ENCODE results near the gene FERMT2.
"Not testable (repeated sequence)": the region's sequence is repeated elsewhere in the genome, so short reads cannot be mapped to it uniquely, and the experiment has no call there.

Gene FERMT2

DNA sequence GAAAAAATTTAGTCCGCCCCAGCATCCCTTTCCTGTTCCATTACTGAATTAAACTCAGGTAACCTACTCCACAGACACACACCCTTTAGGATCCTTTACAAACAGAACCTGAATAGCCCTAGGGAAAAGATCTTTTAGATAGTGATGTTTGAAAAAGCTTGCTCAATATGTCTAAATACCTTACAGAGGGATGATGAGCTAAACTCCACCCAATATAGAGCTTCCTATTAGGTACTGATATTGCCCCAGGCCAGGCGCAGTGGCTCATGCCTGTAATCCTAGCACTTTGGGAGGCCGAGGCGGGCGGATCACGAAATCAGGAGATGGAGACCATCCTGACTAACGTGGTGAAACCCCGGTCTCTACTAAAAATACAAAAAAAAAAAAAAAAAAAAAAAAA is 50.1 kb downstream of the FERMT2 start:
- no peak for DNase-seq

DNA sequence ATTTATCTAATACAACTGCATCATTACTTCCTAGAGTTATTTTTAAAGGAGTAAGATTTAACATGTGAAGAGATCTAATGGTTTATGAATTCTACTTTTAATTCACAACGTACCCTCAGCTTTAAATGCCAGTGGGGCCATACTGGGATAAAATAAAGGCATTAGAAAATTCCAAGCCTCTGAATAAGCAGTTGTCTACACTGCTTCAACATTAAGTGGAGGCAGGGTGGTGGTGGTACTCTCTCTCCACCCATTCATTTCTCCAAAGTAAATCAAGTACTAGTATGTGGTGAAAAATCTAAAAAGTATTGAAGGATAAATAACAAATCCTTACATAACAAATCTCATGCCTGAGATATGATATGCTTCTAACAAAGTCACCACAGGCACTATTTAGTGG is 52.4 kb downstream of the FERMT2 start:
- no peak for DNase-seq

DNA sequence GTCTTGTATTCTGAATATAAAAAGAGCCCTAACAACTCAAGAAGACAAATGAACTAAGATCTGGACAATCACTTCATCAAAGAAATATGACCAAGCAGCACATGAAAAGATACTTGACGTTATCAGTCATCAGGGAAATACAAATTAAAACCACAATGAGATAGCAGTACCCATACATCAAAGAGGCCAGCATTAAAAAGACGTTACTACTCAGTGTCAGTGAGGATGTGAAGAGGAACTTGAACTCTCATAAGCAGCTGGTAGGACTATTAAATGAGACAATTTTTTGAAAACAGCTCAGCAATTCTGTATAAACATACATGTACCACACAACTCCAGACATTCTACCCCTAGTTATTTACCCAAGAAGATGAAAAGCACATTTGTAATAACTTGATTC is 55.9 kb downstream of the FERMT2 start:
- DNase-seq: no peak

DNA sequence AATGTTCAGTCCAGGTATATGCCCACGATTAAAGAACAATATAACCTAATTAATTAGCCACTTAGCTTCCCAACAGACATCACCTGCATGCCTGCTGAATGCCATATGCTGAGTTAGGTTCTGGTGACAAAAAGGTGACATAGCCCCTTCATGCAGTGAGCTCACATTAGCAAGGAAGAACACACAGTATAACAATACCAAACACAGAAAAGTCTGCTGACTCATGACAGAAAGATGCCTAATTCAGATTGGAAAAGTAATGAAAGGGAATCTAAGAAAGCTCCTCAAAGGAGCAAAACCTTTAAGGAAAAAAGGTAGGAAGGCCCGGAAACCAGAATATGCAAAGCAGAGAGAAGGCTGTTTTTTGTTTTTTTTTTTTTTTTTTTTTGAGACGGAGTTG is 59.0 kb downstream of the FERMT2 start:
- no peak for DNase-seq

DNA sequence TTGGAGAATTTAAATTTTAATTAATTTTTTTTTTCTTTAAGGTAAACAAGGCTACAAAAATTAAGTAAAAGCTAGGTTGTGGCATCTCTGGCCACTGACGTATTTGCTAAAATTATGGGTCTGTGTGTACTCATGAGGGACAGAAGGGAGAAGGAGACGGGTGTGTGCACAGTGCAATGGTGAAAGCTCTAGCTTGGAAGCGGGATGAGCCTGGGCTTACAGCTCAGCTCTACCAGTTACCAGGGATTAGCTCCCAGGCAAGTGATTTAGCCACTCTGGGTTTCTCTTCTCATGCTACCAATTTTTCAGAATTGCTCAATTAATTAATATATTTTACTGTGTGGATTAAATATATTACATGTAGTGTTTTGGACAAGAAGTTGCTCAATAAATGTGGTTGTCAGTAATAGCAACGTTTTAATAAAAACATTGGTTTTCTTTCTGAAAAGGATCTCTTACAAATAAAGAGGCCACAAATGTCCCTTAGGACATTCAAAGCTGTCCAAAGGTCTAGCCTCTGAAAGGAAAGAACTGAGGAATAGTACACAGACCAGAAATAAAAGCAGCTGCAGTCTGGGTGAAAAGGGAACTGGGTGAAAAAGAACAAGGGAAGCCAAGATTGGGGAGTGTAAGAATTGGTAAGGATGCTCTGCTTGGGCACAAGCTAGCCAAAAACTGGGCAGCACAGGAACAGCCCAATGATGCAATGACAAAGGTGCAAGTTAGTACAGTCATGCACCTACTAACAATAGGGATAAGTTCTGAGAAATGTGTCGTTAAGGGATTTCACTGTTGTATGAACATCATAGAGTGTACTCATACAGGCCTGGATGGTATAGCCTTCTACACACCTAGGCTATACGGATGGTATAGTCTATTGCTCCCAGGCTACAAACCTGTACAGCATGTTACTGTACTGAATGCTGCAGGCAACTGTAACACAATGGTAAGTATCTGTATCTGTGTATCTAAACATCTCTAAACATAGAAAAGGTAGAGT is 61.7 kb downstream of the FERMT2 start:
- no peak for DNase-seq

DNA sequence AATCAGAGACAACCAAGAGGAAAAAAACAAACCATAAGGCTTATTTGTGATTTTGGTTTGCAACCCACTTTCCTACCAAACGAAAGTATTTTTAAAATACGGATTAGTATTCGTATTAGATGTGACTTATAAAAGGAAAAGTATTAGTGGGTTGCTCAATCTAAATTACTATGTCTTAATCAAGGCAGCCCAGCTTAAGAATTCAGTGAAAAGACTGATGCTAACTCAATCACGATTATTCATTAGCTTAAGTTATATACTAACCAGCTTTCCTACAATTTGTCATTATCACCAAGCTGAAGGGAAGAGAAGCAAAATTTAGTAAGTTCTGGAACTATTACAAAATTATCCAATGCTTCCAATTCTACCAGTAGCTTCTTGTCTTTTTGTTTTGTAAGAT is 62.7 kb downstream of the FERMT2 start:
- no peak for DNase-seq

DNA sequence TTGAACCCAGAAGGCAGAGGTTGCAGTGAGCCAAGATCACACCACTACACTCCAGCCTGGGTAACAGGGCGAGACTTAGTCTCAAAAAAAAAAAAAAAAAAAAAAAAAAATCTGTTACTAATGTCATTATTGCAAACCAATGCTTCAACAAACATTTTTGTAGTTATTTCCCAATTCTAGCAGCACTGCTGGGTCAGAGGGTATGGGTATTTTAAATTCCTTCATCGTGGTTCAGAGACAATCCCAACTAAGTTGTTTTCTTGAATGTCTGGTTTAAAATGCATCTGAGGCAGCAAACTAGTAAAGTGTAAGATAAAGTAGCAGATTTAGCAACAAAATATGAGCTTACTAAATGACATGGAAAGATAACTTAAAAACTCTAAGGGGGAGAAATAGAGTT is 65.6 kb downstream of the FERMT2 start:
- DNase-seq: no peak

DNA sequence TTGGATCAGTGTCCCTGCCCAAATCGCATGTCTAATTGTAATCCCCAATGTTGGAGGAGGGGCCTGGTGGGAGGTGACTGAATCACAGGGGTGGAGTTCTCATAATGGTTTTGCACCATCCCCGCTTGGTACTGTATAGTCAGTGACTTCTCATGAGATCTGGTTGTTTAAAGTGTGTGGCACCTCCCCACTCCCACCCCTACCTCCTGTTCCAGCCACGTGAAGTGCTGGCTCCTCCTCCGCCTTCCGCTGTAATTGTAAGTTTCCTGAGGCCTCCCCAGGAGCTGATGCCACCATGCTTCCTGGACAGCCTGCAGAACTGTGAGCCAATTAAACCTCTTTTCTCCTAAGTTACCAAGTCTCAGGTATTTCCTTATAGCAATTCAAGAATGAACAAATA is 67.2 kb downstream of the FERMT2 start:
- no peak for DNase-seq

DNA sequence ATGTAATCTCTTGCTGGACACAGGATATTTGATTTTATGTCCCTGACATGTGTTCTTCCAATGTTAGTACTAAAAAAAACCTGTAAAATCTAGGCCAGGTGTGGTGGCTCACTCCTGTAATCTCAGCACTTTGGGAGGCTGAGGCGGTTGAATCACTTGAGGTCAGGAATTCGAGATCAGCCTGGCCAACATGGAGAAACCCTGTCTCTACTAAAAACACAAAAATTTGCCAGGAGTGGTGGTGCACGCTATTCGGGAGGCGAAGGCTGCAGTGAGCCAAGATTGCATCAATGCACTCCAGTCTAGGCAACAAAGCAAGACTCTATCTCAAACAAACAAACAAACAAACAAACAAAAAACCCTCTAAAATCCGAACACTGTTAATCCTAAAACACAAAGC is 68.0 kb downstream of the FERMT2 start:
- DNase-seq: no peak

DNA sequence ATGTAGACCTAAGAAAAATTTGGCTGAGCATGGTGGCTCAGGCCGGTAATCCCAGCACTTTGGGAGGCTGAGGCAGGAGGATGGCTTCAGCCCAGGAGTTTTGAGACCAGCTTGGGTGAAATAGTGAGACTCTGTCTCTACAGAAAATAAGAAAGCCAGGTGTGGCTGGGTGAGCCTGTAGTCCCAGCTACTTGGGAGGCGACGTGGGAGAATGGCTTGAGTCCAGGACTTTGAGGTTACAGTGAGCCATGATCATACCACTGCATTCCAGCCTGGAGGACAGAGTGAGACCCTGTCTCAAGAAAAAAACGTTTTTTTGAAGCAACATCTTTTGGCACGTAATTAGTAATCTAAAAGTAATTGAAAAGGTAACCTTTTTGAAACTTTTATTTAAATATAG is 70.9 kb downstream of the FERMT2 start:
- no peak for DNase-seq

DNA sequence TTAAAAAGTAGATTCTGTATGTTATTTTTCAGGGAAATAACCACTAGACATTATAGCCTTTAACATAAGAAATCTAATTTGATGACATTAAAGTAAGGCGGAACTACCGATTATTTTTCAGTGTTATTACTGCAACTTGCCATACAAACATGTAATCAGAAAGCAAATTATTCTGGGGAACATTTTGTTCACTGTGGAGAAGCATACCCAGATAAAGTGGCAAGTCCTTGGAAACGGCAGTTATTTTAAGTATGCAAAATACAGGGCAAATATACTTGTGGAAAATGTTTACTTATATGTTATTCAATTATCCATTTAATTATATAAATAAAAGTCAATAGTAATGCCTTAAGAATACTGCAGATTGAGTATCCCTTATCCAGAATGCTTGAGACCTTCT is 71.9 kb downstream of the FERMT2 start:
- DNase-seq: no peak

DNA sequence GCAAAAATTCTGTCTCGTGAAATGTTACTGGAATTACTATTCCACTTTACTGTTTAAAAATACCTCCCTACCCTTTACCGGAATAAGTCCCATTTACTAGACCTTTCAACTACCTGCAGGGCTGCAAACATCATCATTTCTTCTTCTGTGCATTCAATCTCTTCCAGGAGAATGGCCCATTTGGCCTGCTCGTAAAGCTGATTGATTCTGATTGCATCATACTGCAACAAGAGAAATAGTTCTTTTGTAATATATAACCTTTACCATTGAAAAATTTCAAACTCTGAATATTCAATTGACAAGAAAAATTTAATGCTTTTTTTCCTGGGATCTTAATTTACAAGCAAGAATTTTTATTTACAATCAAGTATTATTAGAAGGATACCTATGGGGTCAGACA is 72.4 kb downstream of the FERMT2 start:
- no peak for DNase-seq

DNA sequence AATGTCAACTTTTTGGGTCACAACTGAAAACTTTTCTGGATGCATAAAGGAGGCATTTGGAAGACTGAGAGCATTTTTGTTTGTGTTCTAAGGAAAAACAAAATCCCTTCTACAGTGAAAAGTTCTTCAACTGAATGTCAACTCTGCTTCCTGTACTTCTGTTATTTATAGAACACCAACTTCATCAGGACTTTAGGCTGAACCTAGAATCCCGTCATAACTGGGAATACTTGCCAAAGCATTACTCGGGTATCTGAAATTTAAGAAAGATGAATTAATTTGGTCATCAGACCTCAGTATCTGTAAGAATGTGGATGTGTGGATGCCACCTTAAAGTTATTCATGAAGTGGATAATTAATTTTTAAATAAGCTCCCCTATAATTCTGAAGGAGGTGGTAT is 73.2 kb downstream of the FERMT2 start:
- DNase-seq: no peak

DNA sequence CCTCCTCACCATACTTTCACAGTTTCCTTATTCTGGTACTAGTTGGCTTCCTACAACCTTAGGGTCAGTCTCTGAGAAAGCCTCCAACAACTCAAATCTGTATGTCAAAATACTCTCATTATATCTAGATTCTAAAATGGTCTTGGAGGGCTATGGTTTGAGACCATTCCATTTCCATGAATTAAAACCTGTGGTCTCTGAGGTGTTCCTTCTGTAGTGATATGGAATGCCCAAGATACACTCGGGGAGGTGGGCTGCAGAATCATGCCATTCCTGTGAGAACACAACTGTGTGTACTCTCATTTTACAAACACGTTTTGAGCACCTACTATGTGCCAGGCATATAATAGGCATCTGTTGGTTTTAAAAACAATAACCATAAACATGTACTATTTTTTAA is 74.0 kb downstream of the FERMT2 start:
- DNase-seq: no peak

DNA sequence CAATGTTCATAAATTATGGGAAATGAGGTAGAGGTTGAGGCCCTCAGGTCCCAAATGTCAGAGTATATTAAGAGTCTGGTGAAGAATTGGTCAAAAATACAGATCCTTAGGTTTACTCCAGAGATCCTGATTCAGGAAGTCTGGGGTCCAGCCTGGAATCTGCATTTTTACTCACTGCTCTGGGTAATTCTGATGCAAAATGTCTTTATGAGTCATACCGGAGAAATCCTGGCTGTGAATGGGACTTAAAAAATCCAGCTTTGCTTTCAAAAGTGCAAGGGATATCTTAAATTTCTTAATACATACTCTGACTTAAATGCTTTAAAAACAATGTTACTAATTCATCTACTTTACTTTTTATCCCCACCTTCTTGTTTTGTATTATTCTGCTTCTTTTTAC is 74.5 kb downstream of the FERMT2 start:
- no peak for DNase-seq

DNA sequence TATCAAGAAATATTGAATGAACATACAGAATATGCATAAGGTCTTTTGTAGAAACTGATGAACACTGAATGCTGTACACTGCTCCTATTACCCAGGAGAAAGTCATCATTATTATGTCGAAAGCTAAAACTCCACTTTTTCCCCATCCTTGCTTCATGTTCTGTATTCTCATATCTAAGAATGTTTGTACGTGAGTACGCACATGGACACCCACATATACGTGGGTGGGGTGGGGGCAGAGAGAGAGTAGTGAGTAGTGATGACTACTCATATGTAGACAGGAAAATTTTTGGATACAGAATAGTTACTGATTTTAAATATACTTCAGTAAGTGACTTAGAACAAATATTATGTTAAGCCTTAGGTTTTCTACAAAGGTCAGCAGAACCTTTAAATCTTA is 75.1 kb downstream of the FERMT2 start:
- no peak for DNase-seq

DNA sequence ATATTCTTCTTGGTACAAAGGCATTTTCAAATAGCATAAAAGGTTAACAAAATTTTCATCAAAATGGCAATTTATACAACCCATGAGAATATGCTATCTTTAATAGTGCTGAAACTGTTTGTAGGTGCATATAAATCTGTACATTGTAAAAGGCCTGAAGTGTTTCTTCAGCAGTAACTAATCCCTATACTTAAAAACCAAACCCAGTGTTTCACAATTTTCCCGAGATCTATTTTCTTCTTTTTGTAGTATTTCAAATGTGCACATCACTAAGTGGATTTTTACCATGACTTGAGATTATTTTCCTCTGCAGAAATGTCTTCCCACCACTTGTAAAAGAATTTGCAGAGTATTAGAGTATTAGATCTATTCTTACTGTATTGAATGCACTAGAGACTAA is 76.5 kb downstream of the FERMT2 start:
- no peak for DNase-seq

DNA sequence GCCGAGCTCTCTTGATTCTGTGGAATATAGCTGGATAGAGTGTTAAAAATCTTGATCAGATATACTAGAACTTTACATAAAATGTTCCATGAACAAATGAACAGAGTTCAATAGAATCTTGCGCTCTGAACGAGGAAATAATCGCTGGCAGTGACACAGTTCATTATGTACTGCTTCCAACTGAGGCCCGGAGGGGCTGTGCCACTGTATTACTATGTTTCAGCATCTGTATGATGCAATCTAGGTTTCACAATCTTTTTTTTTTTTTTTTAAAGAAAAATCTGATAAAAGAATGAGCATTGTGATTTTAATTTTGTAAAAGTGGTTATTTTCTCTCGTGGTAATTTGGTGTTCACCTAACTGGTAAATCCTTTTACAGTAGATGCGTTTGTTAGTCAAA is 77.2 kb downstream of the FERMT2 start:
- DNase-seq: no peak

DNA sequence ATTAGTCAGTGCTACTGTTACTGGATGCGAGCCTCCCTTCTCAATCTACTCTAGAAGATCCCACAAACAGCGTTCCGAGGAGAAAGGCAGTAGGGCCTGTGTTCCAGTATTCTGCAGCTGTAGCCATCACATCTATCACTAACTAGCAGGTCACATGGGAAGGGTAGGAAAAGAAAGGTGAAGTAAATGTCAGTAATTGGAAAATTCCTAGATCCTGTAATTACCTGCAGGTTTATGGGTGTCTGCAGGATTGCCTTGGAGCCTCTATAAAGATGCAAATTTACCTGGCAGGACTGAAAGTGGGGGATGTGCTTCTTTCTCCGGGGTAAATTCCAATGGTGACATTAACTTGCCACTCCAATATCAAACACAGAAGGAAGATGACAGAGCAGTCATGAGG is 77.8 kb downstream of the FERMT2 start:
- DNase-seq: no peak

DNA sequence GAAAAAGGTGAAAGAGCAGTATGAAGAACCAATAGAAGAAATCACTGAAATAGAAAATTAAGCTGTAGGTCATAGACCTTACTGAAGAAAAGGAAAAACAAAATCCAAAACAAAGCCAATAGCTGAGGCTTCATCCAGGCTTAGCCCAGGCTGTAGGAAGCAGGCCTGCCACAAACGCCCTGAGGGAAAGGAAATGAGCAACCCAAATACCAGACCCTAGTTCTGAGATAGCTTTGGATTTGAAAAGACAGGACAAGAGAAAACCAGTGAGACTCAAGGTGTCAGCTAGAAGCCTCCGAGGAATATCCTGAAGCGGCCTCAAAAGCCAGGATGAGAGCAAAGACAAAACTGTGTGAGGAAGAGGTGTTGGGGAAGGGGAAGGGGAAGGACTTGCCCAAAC is 79.2 kb downstream of the FERMT2 start:
- DNase-seq: no peak

DNA sequence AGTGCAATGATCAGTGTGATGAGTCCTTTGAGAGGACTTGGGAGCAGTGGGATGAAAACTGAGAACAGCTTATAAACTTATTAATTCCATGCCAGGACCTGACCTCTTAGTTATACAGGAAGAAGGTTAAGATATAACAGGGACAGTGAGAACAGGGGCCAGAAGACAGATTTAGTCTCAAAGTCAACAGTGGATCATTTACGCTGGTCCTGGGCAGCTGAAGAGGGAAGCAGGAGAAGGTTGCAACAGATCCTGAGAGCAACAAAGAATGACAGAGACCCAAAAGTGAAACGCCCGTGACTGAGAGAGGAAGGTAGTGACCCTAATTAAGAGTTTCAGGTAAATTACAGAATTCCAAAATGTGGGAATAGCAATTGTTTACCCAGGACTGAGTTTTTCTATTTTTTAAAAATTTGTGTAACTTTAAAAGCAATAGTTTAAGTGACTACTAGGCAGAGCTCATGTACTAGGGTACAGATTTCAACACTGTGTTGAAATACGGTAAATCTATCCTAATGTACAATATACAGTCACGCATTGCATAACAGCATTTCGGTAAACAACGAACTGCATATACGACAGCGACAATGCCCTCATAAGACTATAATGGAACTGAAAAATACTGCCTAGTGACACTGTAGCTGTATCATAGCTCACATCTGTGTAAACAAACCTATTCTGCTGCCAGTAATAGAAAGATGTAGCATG is 81.8 kb downstream of the FERMT2 start:
- no peak for DNase-seq

DNA sequence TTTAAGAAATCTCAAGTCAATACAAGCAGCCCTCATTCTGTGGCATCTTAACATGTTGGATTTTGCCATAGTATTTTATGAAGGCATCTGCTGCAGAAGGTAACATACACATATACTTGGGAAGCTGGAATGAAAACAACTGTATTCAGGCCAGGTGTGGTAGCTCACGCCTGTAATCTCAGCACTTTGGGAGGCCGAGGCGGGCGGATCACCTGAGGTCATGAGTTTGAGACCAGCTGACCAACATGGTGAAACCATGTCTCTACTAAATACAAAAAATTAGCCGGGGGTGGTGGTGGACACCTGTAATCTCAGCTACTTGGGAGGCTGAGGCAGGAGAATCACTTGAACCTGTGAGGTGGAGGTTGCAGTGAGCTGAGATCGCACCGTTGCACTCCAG is 86.0 kb downstream of the FERMT2 start:
- not testable (repeated sequence) for DNase-seq

DNA sequence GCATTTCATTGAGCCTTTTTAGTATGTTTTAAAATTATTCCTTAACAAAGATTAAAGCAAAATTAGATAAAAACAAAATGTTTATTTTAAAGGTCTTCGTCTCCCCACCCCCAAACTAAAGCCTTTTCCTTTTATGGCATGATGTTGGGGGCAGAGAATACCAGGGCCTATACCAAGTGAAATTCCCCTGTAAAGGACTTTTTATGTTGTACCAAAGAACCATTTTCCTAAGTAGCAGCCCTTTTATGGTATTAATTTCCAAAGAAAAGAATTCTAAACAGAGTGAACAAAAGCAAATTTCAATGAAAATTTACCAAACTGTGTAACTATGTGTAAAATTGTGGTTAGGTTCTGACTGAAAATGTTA is 87.5 kb downstream of the FERMT2 start:
- DNase-seq: no peak

DNA sequence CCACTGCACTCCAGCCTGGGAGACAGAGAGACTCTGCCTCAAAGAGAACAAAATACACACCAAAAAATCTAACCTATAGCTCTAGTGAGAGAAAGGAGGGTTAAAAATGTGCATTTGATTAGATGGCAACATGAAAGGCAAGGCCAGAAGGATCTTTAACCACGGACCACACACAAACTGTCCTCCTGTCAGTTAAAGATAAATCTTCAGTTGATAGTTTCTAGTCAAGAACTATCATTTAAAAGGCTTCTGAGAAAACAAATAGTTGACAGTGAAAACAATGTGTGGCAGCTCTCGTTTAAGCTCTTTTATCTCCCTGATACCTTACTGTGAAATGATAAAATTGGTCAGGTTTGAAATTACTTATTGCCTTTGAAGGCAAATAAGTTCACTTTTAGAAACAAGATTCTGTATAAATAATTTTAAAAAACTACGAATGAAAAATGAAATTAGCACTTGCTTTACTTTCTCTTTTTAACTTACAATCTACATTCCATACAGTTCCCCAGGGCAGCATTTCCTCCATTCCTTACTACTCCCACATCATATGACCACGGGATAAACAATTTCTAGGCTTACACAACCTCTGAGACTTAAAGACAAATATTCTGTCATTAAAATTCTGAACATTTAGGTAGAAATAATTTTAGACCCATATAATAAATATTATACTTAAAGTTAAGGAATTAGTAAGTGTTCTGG is 88.1 kb downstream of the FERMT2 start:
- no peak for DNase-seq
